Neural crest cell (in vitro differentiated cells): ENCODE results near the gene EAPP. TPM values are rescaled to one million over a fixed set of nuclear protein-coding genes. Genes with fewer than 3 reads are reported as not detected.
A peak's percentile ranks its signal among the peaks of the same experiment; 100 is the strongest.

Experiments used
- DNase-seq: peaks from one replicate; pipeline ENCODE4 v3.0.0; 2021; ENCODE audit warnings: low read depth, mixed read lengths, low spot score
- H3K27ac Mint-ChIP-seq: one replicate; pipeline ENCODE4 v1.8.0; 2021; ENCODE audit warnings: mild to moderate bottlenecking, mixed read lengths; ENCODE audit not compliant: unreplicated experiment
- H3K27me3 Mint-ChIP-seq: 2 replicates; pipeline ENCODE4 v1.8.0; 2021; ENCODE audit warnings: low read depth, mild to moderate bottlenecking, mixed read lengths
- H3K36me3 Mint-ChIP-seq: 2 replicates; pipeline ENCODE4 v1.8.0; 2021; ENCODE audit warnings: low read depth, mild to moderate bottlenecking, mixed read lengths
- H3K4me1 Mint-ChIP-seq: 2 replicates; pipeline ENCODE4 v1.8.0; 2021; ENCODE audit warnings: mixed read lengths
- H3K4me3 Mint-ChIP-seq: one replicate; pipeline ENCODE4 v1.8.0; 2021; ENCODE audit warnings: mild to moderate bottlenecking, mixed read lengths
- H3K9me3 Mint-ChIP-seq: 2 replicates; pipeline ENCODE4 v1.8.0; 2021; ENCODE audit warnings: mixed read lengths
- CTCF ChIP-seq: fragments of 200-600 bp; sonication (generic); conservative IDR thresholded peaks from 2 replicates; pipeline ENCODE4 v1.5.0; 2021; ENCODE audit warnings: antibody characterized with exemption, mild to moderate bottlenecking
- long read RNA-seq: library from polyadenylated mRNA; unstranded; transcript quantifications from one replicate; pipeline ENCODE4 v2.0.0, GENCODE V29; 2020
- total RNA-seq: library from RNA; stranded (reverse); gene quantifications from 2 replicates; pipeline ENCODE4 v1.2.1, GENCODE V29; 2021

Gene EAPP, protein sequence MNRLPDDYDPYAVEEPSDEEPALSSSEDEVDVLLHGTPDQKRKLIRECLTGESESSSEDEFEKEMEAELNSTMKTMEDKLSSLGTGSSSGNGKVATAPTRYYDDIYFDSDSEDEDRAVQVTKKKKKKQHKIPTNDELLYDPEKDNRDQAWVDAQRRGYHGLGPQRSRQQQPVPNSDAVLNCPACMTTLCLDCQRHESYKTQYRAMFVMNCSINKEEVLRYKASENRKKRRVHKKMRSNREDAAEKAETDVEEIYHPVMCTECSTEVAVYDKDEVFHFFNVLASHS
- 26.2 and 27.5 TPM in 2 replicates for total RNA-seq
- long read RNA-seq, transcript EAPP-201 (6 exons, 1,321 nt), result major isoform, 38 of 47 reads
- long read RNA-seq, partial matches to known transcripts, result 1 of 47 reads
- long read RNA-seq, other reads (novel, unspliced or antisense), result 8 of 47 reads

DNA sequence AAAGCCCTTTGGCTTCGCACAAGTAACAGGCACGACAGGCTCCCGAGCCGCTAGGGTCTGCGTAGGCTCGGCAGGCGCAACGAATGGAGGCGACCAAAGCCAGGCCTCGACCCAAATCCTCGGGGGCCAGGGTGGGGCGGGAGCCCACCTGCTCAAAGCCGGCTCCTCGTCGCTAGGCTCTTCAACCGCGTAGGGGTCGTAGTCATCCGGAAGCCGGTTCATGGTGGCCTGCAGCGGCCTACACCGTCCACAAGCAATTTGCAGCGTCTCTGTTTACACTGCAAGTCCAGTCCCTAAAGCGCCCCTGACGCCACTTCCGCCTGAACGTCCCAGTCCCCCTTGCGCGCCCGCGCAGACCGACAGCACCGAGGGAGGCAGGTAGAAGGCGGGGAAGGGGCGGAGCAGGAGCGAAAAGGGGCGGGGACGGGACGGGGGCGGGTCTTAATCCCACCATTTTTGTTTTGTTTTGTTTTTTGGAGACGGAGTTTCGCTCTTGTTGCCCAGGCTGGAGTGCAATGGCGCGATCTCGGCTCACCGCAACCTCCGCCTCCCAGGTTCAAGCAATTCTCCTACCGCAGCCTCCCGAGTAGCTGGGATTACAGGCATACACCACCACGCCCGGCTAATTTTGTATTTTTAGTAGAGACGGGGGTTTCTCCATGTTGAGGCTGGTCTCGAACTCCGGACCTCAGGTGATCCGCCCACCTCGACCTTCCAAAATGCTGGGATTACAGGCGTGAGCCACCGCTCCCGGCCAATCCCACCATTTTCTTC is at the start of gene EAPP:
EAPP (minus strand) TSS at position 295 of the 774 bp plus-strand sequence; CDS start at position 222, 73 bp downstream.
- DNase-seq, result peak; percentile 91
- Mint-ChIP-seq H3K4me1 (peaks cover 19% of the 10 kb centered on the region), H3K9me3 (no peaks in the 10 kb centered on the region), H3K27me3 (no peaks in the 10 kb centered on the region), H3K27ac (peak within 1 kb of the TSS; percentile 99), H3K36me3 (no peaks in the 10 kb centered on the region), H3K4me3 (peak within 1 kb of the TSS; percentile 98)
- TF ChIP-seq CTCF, result peak; percentile 28

GRCh38 chr14:34583525-34583924 is 44.0 kb upstream of the EAPP start:
- Mint-ChIP-seq H3K9me3 (no peaks in the 10 kb centered on the region), H3K4me1 (no peaks in the 10 kb centered on the region), H3K27ac (no peak overlapping the region), H3K4me3 (no peak overlapping the region), H3K27me3 (no peaks in the 10 kb centered on the region), H3K36me3 (peaks cover 7% of the 10 kb centered on the region)
- no peak for TF ChIP-seq CTCF
- no peak for DNase-seq

DNA sequence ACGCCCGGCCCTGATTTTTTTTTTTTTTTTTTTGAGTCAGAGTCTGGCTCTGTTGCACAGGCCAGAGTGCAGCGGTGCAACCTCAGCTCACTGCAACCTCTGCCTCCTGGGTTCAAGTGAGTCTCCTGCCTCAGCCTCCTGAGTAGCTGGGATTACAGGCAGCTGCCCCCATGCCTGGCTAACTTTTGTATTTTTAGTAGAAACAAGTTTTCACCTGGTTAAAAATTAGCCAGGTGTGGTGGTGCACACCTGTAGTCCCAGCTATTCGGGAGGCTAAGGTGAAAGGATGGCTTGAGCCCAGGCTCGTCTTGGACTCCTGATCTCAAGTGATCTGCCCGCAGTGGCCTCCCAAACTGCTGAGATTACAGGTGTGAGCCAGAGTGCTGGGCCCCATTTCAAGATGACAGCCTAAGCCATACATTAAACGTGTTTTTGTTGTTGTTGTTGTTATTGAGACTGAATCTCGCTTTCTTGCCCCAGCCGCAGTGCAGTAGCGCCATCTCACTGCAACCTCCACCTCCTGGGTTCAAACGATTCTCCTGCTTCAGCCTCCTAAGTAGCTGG is 42.7 kb upstream of the EAPP start:
- no peak overlapping the region for H3K4me3 Mint-ChIP-seq
- H3K4me1 Mint-ChIP-seq, result no peaks in the 10 kb centered on the region

DNA sequence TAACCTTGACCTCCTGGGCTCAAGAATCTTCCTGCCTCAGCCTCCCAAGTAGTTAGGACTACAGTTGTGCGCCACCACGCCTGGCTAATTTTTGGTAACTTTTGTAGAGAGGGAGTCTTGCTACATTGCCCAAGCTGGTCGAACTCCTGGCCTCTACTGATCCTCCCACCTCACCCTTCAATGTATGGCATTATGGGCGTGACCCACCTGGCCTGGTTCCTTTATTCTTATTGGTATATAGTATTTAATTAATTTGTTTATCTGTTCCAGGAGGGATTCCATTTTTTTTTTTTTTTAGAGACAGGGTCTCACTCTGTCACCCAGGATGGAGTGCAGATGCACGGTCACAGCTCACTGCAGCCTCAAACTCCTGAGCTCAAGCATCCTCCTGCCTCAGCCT is 40.9 kb upstream of the EAPP start:
- Mint-ChIP-seq H3K9me3 (no peaks in the 10 kb centered on the region), H3K27ac (no peak overlapping the region), H3K4me1 (no peaks in the 10 kb centered on the region), H3K27me3 (no peaks in the 10 kb centered on the region), H3K4me3 (no peak overlapping the region), H3K36me3 (peaks cover 4% of the 10 kb centered on the region)
- DNase-seq, result no peak
- TF ChIP-seq CTCF, result no peak

More for the DNA sequence above, 42.7 kb upstream of the EAPP start:
- Mint-ChIP-seq H3K27ac (no peak overlapping the region), H3K9me3 (no peaks in the 10 kb centered on the region), H3K36me3 (peaks cover 4% of the 10 kb centered on the region), H3K27me3 (no peaks in the 10 kb centered on the region)
- DNase-seq, result no peak
- TF ChIP-seq CTCF, result no peak

- Mint-ChIP-seq H3K27ac (no peak overlapping the region), H3K27me3 (no peaks in the 10 kb centered on the region), H3K4me3 (no peak overlapping the region), H3K36me3 (peaks cover 8% of the 10 kb centered on the region), H3K4me1 (no peaks in the 10 kb centered on the region), H3K9me3 (no peaks in the 10 kb centered on the region)
- no peak for TF ChIP-seq CTCF
- no peak for DNase-seq
Observed at GRCh38 chr14:34571771-34572170, 32.3 kb upstream of the EAPP start.
